ENCODE data around the gene IFT122.

GRCh38 chr3:129399145-129399894 lies 40.7 kb upstream of the IFT122 start:
- TF ChIP-seq CTCF (IDR thresholded peaks at IDR 0.05) = peak in 5 of 7 experiments; percentile 51 to 90 (median 63)
- TF ChIP-seq POLR2A (IDR thresholded peaks at IDR 0.05) = no peak
- peak in 1 of 3 donors; percentile 84 for TF ChIP-seq POLR2AphosphoS5 (IDR thresholded peaks at IDR 0.05)
- TF ChIP-seq EP300 (IDR thresholded peaks at IDR 0.05) = no peak
